ENCODE data around the gene TRANK1.

Gene TRANK1

DNA sequence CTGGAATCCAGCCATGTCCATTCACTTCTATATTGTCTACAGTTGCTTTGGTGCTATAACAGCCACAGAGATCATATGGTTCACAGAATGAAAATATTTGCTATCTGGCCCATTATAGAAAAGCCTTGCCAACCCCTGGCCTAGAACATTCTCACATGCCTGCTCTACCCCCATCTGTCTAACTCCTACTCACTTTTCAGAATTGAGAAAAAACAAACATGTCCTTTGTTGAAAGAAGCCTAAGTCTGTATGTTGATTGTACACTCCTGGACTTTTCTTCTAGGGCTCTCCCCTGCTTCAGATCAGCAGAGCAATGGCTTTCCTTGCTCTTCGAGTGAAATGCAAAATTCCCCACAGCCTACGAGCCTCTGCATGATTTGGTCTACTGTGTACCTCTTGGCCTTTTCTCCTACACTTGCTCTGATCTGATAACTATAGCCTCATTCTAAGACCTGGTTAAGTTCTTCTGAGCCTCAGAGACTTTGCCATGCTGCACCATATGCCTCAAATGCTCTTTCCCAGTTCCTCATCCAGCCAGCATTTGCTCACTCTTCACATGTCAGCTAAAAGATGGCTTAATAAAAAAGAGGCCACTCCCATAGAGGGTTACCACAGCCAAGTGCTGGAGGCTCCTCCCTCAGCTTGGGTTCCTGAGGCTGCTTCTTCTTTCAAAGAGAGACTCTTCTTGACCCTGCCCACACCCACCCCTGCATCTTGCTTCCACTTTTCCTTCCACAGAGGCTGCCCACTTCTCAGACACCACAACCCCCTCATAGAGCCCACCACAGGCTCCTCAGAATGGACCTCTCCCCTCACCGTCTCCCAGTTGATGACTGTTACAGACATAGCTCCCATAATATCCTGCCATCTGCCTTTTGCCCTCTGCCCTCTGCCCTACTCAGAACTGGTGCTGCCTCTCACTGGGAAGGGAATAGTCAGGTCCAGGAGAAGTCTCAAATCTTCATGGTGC is 157.6 kb downstream of the TRANK1 start:
- no peak for DNase-seq

DNA sequence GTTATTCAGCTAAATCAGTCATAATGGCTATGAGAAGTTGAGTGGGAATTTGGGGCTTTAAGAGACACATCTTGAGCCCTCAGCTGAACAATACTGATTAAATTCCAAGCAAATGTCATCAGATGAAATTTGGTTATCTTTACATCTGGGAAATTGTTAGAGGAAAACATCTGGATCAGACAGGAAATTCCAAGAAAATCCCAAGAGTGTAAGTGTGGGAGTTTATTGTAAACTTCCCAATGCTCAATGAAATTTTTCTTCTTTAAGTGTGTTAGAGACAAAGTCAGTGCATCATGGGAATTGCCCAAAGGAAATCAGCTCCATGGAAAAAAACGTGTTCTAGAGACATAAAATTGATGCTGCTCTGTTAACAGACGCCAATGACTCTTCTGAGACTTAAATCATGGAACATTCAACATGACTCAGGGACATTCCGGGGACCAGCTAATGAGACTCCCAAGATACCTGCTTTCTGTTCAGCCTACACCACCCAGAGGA is 160.7 kb downstream of the TRANK1 start:
- DNase-seq, result no peak

DNA sequence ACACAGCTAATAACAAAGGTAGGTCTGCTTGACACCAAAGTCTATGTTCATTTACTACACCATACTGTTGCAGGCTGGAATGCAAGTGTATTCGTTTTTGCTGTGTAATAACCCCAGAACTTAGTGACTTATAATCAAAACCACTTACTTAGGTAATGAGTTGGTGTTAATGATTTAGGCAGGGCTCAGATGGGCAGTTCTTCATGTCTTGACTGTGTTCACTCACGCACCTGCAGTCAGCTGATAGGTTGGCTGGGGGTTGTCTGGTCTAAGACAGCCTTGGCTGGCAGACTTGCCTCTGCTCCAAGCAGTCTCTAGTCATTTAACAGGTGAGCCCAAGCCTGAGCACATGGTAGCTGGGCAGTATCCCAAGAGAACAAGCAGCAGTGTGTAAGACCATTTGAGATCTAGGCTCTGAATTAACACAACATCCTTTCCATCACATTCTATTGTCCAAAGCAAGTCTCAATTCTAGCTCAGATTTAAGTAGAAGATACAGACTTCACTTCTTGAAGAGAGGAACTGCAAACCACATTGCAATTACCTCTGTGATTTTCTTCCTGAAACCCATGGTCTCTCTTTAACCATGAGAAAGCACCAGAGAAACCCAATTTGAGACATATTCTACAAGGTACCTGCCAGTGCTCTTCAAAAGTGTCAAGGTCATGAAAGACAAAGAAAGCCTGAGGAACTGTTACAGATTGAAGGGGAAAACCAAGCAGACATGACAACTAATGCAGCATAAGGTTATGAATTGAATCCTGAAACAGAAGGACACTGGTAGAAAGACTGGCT is 167.2 kb downstream of the TRANK1 start:
- DNase-seq, result no peak
